Measurements from ENCODE around the gene NKAIN1. TPM values are rescaled to one million over a fixed set of nuclear protein-coding genes. Genes with fewer than 3 reads are reported as not detected.
"Not testable (repeated sequence)": the region's sequence is repeated elsewhere in the genome, so short reads cannot be mapped to it uniquely, and the experiment has no call there.

NKAIN1 gene
- total RNA-seq, 2 donors from 2014 or later: not detected

- Histone ChIP-seq H3K9me3 (no peaks in the 10 kb centered on the region), H3K4me3 (no peak overlapping the region), H3K4me1 (no peaks in the 10 kb centered on the region), H3K36me3 (replicated peaks in 1 of 2; ENCODE audit: insufficient read depth in 1 of 2, low read depth in 2 of 2) (no peaks in the 10 kb centered on the region), H3K27ac (no peak overlapping the region), H3K27me3 (no peaks in the 10 kb centered on the region)
- intact Hi-C loops (cut with DNase I): no loop called here
- TF ChIP-seq CTCF (IDR thresholded peaks at IDR 0.05) (no peak), POLR2A (IDR thresholded peaks at IDR 0.05) (no peak)
- WGBS, 2 donors: 50 to 71% methylated on average over 2 of the region's 2 CpGs
- peak in 1 of 4 donors; percentile 14 for DNase-seq
- no peak for ATAC-seq
Observed at GRCh38 chr1:31196685-31197084, 43.0 kb downstream of the NKAIN1 start.

- ATAC-seq; H3K27ac ChIP-seq; H3K4me1 ChIP-seq; H3K36me3 ChIP-seq (replicated peaks in 1 of 2; ENCODE audit: insufficient read depth in 1 of 2, low read depth in 2 of 2); H3K27me3 ChIP-seq; intact Hi-C loops (cut with DNase I); H3K4me3 ChIP-seq; H3K9me3 ChIP-seq; DNase-seq: not testable (repeated sequence)
- 78 to 82% methylated on average over 10 of the region's 10 CpGs for WGBS, 2 donors
Observed at GRCh38 chr1:31195267-31195666, 44.4 kb downstream of the NKAIN1 start.

- no peak overlapping the region for H3K27ac ChIP-seq
- WGBS, 2 donors: 71 to 72% methylated on average over 5 of the region's 5 CpGs
- no peak for ATAC-seq
- no peaks in the 10 kb centered on the region for H3K4me1 ChIP-seq
- TF ChIP-seq POLR2A (IDR thresholded peaks at IDR 0.05) (no peak), CTCF (IDR thresholded peaks at IDR 0.05) (no peak)
- no peak overlapping the region for H3K4me3 ChIP-seq
- H3K27me3 ChIP-seq: no peaks in the 10 kb centered on the region
- intact Hi-C loops (cut with DNase I): no loop called here
- H3K36me3 ChIP-seq (replicated peaks in 1 of 2; ENCODE audit: insufficient read depth in 1 of 2, low read depth in 2 of 2): no peaks in the 10 kb centered on the region
- DNase-seq: no peak
- H3K9me3 ChIP-seq: no peaks in the 10 kb centered on the region
Observed at GRCh38 chr1:31193729-31194128, 46.0 kb downstream of the NKAIN1 start.

GRCh38 chr1:31191281-31191680 lies 48.4 kb downstream of the NKAIN1 start:
- ATAC-seq (no peak), DNase-seq (no peak)
- Histone ChIP-seq H3K27ac (no peak overlapping the region), H3K27me3 (no peaks in the 10 kb centered on the region), H3K4me1 (no peaks in the 10 kb centered on the region), H3K9me3 (no peaks in the 10 kb centered on the region), H3K4me3 (no peak overlapping the region), H3K36me3 (replicated peaks in 1 of 2; ENCODE audit: insufficient read depth in 1 of 2, low read depth in 2 of 2) (no peaks in the 10 kb centered on the region)
- intact Hi-C loops (cut with DNase I): no loop called here
- TF ChIP-seq CTCF (IDR thresholded peaks at IDR 0.05) (no peak), POLR2A (IDR thresholded peaks at IDR 0.05) (no peak)
- 80 to 85% methylated on average over 1 of the region's 1 CpG for WGBS, 2 donors

GRCh38 chr1:31189696-31190674 lies 49.7 kb downstream of the NKAIN1 start:
- WGBS, 2 donors: 57 to 82% methylated on average over 4 of the region's 4 CpGs
- no peaks in the 10 kb centered on the region for H3K4me1 ChIP-seq
- H3K27me3 ChIP-seq: no peaks in the 10 kb centered on the region
- H3K9me3 ChIP-seq: no peaks in the 10 kb centered on the region
- no peak overlapping the region for H3K27ac ChIP-seq
- no peak for TF ChIP-seq CTCF (IDR thresholded peaks at IDR 0.05)
- no peak for TF ChIP-seq POLR2A (IDR thresholded peaks at IDR 0.05)
- ATAC-seq: no peak
- no peak overlapping the region for H3K4me3 ChIP-seq
- intact Hi-C loops (cut with DNase I): loop anchor here (10.0 kb wide), 1 partner anchor 355 kb away; no protein-coding TSS in a partner anchor
- no peaks in the 10 kb centered on the region for H3K36me3 ChIP-seq (replicated peaks in 1 of 2; ENCODE audit: insufficient read depth in 1 of 2, low read depth in 2 of 2)
- no peak for DNase-seq

Data from body of pancreas (tissue), 4 donors.